Measurements from ENCODE around the gene PGPEP1.
"Not testable (repeated sequence)": the region's sequence is repeated elsewhere in the genome, so short reads cannot be mapped to it uniquely, and the experiment has no call there.

PGPEP1 gene

DNA sequence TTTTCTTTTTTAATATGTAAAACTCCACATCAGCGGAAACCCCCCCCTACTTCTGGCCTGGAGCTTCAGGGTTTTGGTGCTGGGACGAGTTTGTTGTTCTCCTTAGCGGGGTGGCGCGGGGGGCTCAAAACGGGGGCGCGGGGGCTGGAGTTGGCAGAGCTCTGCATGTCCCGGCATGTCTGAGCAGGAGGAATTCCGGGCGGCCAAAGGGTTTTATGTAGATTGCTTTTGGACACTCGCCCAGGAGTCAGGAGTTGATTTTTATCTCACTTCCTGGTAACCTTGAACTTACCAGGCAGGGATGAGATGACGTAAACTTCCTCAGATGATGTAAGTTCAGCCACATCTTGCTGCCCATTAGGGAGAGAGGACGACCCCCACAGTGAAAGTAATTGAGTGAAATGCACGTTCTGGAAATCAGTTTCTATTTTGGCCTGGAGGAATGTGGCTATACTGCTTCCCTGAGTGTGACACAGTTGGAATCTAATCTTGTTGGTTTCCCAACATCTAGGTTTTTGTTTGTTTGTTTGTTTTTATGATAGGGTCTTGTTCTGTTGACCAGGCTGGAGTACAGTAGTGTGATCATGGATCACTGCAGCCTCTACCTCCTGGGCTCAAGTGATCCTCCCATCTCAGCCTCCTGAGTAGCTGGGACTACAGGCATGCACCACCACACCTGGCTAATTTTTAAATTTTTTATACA lies 24.6 kb downstream of the PGPEP1 start:
- DNase-seq = peak; percentile 89

DNA sequence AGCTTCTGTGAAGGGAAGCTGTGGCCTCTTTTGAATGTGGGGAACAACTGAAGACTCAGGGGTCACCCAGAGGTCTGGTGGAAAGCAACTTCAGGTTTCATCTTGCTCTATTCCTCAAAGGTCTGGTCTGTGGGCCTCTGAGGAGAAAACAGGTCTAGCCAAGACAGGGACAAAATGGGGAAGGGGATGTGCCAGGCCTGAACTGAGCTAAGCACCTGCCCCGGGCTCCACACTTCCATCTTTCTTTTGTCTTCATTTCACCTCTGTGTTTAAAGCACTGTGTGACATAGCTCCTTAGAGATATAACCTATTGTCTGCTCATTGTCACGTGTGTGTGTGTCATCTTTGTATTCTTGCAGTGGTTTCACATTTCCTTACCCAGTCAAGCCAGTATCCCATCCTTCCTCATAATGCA lies 25.6 kb downstream of the PGPEP1 start:
- no peak for DNase-seq

DNA sequence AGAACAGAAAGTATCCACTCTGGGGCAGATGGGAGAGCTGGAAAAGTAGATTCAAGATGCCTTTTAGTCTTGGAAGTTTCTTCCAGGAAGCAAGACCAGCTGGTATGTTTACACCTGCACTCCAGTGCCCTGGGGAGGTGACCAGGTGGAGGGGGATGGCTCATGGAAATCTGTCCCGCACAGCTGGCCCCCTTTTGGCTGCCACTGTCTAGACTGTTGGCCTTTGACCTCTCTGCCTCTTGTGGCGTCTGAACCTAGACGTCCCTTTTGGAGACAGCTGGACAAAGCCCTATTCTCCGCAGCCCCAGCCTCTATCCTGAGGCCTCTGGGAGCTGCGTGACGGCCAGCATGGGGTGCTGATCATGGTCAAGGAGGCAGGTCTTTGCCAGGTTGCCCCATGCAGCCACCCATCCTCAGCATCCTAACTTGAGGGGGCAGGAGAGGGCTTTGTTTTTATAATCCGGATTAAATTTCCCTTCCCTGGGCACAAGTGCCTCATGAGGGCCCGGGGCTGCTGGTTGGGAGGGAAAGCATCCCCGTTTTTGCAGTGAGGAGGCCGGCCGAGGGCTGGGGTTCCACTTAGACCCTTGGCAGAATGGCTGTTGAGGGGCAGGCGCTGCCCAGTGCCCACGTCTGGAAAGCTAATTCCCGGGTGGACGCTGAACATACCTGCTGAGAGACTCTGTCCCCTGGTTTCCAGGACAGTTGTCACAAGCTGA lies 28.3 kb downstream of the PGPEP1 start:
- DNase-seq = no peak

DNA sequence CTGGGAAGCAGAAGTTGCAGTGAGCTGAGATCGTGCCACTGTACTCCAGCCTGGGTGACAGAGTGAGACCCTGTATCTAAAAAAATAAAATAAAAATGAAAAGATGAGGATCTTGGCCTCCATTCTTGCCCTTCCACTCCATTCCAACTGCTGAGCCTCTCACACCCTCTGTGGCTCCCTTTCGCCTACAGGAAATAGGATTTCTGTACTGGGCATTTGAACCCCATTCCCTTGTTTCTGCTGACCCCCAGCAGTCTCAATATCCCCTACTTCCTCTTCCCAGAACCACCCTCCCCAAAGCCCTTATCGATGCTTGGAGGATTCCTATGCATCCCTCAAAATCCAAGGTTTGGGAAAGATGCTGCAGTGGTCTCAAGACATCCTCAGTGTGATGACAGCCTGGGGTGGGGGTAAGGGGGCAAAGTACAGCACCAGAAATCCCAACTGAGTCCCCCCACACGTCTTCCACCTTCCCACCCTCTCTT lies 33.1 kb downstream of the PGPEP1 start:
- no peak for DNase-seq

DNA sequence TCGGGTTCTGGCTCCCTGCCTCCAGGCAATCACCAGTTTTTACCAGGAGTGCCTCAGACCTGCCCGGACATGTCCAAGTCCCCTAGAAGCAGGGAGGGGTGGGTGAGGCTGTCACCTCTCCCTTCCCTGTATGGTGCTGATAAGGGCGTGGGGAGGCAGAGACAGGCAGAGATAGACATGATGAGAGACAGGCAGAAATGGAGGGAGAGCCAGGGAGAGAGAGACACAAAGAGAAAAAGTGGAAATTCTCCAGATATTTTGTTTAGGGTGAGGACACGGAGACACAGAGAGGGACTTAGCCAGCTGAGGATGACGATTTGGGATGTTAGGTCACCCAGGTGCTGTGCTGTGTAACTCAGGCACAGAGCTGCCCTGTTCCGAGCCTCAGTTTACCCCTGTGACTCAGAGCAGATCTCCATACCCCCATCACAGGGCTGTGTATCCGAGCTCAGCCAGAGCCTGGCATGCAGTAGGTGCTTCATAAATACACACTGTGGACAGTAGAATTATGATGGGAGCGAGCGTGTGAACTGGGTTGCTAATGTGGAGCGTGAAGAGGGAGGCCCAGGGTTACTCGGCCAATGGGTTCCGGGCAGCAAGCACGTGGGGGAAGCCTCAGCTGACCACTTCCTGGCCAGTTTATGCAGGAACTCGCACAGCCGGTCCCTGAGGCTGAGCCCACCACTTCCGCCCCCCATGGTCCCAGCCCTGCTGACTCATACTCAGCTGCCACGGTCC lies 33.7 kb downstream of the PGPEP1 start:
- peak; percentile 76 for DNase-seq

DNA sequence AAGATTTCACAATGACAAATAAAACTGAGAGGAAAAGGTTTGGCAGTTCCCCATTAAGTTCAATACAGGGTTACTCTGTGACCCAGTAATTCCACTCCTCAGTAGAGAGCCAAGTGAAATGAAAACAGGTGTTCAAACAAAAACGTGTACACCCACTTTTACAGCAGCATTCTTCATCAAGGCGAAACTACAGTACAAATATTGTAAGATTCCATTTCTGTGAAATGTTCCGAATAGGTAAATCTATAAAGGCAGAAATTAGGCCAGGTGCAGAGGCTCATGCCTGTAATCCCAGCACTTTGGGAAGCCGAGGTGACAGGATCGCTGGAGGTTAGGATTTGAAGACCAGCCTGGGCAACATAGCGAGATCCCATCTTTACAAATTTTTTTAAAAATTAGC lies 36.6 kb downstream of the PGPEP1 start:
- peak; percentile 23 for DNase-seq

DNA sequence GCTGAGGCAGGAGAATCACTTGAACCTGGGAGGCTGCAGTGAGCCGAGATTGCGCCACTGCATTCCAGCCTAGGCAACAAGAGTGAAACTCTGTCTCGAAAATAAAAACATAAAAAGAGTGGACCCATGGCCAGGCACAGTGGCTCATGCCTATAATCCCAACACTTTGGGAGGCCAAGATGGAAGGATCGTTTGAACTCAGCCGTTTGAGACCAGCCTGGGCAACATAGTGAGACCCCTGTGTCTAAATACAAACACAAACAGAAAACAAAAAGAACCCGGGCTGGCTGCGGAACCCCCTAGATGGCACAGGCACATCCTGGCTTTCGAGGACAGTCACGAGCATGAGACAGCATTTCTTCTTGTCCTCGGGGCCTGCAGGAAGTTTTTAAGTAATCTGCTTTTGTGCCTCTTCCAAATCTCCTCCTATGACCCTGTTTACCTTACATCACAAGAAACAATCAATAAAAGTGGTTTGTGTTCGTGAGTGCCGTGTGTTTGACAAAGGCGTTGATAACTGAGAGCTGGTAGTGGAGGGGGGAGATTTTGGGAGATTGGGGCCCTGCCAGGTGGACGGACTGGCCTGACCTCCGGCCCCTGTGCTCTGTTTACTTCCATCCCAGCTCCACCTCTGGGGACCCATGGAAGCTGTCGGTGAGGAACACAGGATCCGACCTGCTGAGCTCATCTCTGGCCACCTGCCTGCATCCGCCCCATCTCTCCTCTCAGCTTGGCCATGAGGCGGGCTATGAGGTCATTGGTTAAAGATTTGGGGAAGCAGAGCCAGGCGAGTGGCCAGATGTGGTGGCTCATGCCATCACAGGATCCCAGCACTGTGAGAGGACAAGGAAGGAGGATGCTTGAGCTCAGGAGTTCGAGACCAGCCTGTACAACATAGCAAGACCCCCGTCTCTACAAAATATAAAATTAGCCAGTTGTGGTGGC lies 39.7 kb downstream of the PGPEP1 start:
- DNase-seq = no peak

DNA sequence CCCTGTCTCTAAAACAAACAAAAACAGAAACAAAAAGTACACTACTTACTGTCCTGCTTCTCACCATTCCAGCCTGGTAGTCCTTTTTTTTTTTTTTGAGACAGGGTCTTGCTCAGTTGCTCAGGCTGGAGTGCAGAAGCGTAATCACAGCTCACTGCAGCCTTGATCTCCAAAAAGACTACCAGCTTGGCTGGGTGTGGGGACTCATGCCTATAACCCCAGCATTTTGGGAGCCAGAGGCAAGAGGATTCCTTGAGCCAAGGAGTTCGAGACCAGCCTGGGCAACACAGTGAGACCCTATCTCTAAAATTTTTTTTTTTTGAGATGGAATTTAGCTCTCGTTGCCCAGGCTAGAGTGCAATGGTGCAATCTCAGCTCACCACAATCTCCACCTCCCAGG lies 40.4 kb downstream of the PGPEP1 start:
- no peak for DNase-seq

DNA sequence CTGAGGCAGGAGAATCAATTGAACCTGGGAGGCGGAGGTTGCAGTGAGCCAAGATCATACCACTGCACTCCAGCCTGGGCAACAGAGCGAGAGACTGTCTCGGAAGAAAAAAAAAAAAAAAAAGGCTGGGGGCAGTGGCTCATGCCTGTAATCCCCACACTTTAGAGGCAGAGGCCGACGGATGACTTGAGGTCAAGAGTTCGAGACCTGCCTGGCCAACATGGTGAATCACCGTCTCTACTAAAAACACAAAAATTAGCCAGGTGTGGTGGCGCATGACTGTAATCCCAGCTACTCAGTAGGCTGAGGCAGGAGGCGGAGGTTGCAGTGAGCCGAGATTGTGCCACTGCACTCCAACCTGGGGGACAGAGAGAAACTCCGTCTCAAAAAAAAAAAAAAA lies 43.2 kb downstream of the PGPEP1 start:
- DNase-seq = not testable (repeated sequence)

DNA sequence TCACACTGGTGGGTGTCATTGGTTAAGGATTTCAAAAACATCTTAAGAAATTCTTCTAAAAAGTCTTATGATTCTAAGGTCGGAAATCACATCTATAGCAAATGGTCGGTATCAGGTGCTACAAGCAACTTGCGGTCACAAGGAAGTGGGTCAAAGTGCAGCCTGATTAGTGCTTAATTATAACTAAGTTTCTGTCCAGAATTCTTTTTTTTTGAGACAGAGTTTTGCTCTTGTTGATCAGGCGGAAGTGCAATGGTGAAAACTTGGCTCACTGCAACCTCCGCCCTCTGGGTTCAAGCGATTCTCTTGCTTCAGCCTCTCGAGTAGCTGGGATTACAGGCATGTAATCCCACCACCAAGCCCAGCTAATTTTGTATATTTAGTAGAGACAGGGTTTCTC lies 44.4 kb downstream of the PGPEP1 start:
- DNase-seq = no peak

DNA sequence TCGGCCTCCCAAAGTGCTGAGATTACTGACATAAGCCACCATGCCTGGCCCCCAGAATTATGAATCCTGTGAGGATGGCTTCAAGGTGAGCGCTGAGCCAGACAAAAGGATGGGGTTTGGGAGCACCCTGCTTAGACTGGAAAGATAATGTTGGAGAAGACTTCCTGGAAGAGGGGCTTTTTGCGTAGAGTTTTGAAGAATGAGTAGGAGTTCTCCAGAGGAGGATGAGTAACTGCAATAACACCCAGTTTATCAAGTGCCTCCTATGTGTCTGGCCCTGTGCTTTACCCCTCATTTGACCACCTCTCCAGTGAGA lies 44.9 kb downstream of the PGPEP1 start:
- no peak for DNase-seq

DNA sequence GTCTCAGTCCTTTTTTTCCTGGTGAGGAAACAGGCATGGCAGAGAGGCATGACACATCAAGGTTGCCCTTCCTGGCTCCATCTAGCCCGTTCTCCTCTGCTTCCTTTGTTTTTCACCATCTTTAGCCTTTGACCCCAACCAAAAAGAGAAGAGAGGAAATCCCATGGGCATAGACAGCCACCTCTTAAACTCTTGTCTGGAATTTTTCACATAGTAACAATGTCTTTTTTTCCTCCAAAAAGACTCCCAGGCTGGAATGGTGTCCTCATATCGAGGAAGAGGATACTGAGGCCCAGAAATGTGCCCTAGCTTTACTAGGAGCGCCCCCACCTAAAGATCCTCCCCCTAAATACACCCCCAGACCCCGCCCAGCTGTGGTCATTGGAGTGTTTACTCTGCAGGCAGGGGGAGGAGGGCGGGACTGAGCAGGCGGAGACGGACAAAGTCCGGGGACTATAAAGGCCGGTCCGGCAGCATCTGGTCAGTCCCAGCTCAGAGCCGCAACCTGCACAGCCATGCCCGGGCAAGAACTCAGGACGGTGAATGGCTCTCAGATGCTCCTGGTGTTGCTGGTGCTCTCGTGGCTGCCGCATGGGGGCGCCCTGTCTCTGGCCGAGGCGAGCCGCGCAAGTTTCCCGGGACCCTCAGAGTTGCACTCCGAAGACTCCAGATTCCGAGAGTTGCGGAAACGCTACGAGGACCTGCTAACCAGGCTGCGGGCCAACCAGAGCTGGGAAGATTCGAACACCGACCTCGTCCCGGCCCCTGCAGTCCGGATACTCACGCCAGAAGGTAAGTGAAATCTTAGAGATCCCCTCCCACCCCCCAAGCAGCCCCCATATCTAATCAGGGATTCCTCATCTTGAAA lies 45.5 kb downstream of the PGPEP1 start, which contains the start of gene GDF15:
TSS of gene GDF15 (plus strand) at position 484 of the 868 bp plus-strand sequence. CDS start at position 516, 32 bp downstream.
- no peak for DNase-seq

DNA sequence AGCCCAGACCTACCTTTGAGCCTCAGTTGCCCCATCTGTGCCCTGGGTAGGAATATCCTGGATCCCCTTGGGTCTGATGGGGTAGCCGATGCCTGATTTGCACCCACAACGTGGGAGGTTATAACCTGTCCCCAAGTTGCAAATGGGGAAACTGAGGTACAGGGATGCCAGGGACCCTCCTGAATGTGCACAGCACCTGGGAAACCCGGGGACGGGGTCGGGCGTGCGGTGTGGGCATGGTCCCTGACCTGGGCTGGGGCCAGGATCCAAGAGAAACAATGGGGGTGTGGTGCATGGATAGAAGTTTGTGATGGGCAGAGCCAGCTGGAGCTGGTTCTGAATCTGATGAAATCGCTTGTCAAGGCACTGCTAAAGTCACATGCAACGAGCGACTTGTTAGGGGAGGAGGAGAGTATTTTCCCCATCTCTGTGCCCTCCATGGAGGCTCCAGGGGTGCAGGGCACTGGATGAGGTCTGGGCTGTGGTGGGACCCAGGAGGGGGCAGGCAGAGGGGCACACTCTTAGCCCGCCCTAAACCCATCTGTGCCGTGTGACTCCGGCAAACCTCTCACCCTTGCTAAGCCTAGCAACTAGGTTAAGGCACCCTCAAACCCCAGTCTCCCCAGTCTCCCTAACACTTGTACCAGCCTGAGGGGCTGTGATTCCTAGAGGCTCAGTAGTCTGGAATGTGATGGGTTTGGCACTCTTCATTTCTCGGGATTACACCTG lies 46.3 kb downstream of the PGPEP1 start:
- no peak for DNase-seq

DNA sequence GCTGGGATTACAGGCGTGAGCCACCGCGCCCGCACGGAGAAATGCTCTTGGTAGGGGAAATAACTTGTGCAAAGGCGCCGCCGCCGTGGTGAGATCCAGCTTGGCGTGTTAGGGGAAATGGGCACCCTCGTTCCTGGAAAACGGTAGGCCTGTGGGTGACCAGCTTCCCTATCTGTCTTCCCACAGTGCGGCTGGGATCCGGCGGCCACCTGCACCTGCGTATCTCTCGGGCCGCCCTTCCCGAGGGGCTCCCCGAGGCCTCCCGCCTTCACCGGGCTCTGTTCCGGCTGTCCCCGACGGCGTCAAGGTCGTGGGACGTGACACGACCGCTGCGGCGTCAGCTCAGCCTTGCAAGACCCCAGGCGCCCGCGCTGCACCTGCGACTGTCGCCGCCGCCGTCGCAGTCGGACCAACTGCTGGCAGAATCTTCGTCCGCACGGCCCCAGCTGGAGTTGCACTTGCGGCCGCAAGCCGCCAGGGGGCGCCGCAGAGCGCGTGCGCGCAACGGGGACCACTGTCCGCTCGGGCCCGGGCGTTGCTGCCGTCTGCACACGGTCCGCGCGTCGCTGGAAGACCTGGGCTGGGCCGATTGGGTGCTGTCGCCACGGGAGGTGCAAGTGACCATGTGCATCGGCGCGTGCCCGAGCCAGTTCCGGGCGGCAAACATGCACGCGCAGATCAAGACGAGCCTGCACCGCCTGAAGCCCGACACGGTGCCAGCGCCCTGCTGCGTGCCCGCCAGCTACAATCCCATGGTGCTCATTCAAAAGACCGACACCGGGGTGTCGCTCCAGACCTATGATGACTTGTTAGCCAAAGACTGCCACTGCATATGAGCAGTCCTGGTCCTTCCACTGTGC lies 47.9 kb downstream of the PGPEP1 start:
- peak; percentile 71 for DNase-seq

DNA sequence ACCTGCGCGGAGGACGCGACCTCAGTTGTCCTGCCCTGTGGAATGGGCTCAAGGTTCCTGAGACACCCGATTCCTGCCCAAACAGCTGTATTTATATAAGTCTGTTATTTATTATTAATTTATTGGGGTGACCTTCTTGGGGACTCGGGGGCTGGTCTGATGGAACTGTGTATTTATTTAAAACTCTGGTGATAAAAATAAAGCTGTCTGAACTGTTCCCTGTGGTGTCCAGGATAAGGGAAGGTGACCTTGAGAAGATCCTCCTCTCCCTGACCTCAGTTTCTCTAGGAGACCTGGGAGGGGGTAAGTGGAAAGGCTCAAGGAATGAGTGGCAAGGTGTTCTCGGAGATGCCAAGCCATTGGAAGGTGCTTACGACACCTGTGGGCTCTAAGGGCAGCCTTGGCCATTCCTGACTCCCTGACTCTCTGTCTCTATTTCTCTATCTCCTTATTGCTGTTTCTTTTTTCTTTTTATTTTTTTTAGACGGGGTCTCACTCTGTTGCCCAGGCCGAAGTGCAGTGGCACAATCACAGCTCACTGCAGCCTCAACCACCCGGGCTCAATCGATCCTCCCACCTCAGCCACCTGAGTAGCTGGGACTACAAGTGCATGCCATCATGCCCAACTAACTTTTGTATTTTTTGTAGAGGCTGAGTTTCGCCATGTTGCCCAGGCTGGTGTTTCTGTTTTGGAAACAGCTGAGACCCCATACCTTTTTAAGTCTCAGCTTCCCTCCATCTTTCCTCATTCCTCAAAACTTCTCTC lies 48.7 kb downstream of the PGPEP1 start:
- no peak for DNase-seq

DNA sequence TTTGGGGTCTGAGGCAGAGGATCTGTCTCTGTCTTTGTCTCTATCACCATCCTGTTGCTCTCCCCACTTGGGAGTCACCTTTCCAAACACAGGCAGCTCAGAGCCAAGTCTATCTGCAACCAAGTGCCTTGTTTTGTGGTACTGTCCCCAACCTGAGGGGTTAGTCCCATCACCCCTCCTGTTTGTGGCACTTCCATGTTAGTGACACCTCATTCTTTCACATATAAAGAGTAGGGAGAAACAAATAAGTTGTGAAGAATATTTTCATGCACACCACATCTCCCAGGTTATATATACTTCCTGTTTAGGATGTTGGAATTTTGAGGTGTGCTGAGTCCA lies 49.3 kb downstream of the PGPEP1 start:
- DNase-seq = no peak

DNA sequence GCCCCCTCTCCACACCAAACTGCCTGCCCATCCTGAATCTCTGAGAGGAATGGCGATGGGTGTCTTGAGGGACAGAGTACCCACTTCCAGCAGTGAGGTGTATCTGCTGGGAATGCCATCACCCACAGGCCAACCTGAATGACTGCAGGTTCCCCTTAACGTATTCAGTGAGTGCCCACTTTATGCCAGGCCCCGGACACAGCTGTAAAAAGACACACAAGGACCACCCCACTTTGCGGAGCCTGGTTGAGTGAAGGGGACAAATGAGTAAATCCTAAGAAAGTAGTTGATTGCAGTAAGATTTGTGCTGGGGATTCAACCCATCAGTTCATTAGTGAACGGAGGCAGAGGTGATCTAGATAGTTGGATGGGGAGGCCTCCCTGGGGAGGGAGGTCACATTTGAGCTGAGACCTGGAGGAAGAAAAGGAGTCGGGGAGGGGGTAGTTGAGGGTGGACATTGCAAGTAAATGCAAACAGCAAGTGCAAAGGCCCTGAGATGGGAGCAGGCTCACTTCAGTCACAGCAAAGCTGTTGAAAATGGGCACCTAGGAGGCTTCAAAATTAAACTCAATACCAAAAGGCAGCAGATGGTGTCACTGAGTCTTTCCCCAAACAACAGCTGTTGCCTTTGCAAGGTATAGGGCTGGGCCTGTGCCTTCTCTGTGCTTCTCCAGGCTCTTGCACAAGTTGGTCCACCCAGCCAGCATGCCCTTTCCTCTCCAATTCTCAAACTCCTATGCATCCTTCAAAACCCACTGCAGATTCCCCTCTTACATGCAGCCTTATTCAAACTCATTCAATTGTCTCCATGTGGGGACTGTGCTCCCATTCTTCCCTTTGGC lies 49.9 kb downstream of the PGPEP1 start:
- no peak for DNase-seq

DNA sequence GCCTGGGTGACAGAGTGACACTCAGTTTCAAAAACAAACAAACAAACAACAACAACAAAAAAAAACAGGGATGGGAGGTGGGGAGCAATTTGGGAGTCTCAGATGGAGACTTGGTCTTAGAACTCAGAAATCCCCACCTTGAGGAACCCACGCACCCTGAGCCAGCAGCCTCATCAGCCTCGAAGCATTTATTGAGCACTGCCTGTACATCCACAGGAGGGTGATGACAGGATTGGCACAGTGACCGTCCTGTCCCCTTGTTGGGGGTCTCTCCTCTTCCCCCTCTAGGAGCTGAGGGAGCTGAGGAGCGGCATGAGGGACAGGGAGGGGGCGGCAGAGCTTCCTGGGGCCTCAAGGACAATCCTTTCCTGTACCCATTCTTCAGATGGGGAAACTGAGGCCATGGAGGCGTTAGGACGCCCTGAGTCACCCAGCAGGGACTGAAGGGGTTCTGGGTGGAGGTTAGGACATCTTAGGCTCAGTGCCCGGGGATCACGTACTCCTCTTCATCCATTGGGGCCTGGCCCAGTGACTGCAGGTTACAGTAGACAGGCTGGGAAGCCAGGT lies 51.2 kb downstream of the PGPEP1 start:
- no peak for DNase-seq

Data from DMS79 (cell line).